ENCODE measurements around the gene CYP3A5. TPM values are rescaled to one million over a fixed set of nuclear protein-coding genes. Genes with fewer than 3 reads are reported as not detected.

CYP3A5 gene
- total and polyA plus RNA-seq, 2 of the 13 experiments (the other 11 are each of a cell fraction or from before 2014, with no cell fraction given) = 5.7 to 9.3 TPM

- TF ChIP-seq AHDC1 (CRISPR knock-in tag; IDR thresholded peaks at IDR 0.05; ENCODE audit: borderline replicate concordance) = peak; percentile 90
- no peak for TF ChIP-seq ZNF34 (CRISPR knock-in tag; IDR thresholded peaks at IDR 0.05; ENCODE audit: borderline replicate concordance)
- TF ChIP-seq ZNF20 (CRISPR knock-in tag; IDR thresholded peaks at IDR 0.05) = 0 out of 2 replicates have a peak, but pooled peaks have one; percentile 17
- TF ChIP-seq ZNF30 (CRISPR knock-in tag; IDR thresholded peaks at IDR 0.05) = no peak
- TF ChIP-seq ARNT (IDR thresholded peaks at IDR 0.05) = no peak
- TF ChIP-seq ZSCAN29 (CRISPR knock-in tag; conservative IDR thresholded peaks at IDR 0.05) = no peak
- TF ChIP-seq POLR2G (IDR thresholded peaks at IDR 0.05; ENCODE audit: low read depth, low read length) = peak; percentile 51; the same call in 1 of the 2 replicates
- no peak for TF ChIP-seq SOX6 (IDR thresholded peaks at IDR 0.05)
- TF ChIP-seq SOX6 (CRISPR knock-in tag; IDR thresholded peaks at IDR 0.05) = peak; percentile 83
- peak; percentile 93 for TF ChIP-seq NCOA2 (CRISPR knock-in tag; IDR thresholded peaks at IDR 0.05)
- no peak for TF ChIP-seq KDM2A (CRISPR knock-in tag; IDR thresholded peaks at IDR 0.05; ENCODE audit: borderline replicate concordance, low read depth)
- TF ChIP-seq TP53 (CRISPR knock-in tag; conservative IDR thresholded peaks at IDR 0.05) = no peak
- TF ChIP-seq TCF7 (IDR thresholded peaks at IDR 0.05; ENCODE audit: low read depth) = no peak
- no peak for TF ChIP-seq ZNF768 (CRISPR knock-in tag; IDR thresholded peaks at IDR 0.05)
- no peak for TF ChIP-seq ZNF282 (IDR thresholded peaks at IDR 0.05; ENCODE audit: partially characterized antibody)
- TF ChIP-seq YEATS4 (CRISPR knock-in tag; IDR thresholded peaks at IDR 0.05; ENCODE audit: borderline replicate concordance) = peak; percentile 50; the same call in 1 of the 2 replicates
- no peak for TF ChIP-seq PREB (CRISPR knock-in tag; IDR thresholded peaks at IDR 0.05)
- TF ChIP-seq TAF1 (CRISPR knock-in tag; IDR thresholded peaks at IDR 0.05) = no peak
These were observed 14.6 kb upstream of the CYP3A5 start (continued) for GRCh38 chr7:99694201-99694911.

All from HepG2 (cell line).